Measurements from ENCODE around the gene THG1L. TPM values are rescaled to one million over a fixed set of nuclear protein-coding genes. Genes with fewer than 3 reads are reported as not detected.

THG1L gene
- total RNA-seq, 1 donor from 2014 or later = 3.4 TPM

GRCh38 chr5:157767689-157768088 is 36.5 kb downstream of the THG1L start:
- no peak overlapping the region for H3K4me3 Mint-ChIP-seq (ENCODE audit: unreplicated experiment)
- H3K4me1 Mint-ChIP-seq (ENCODE audit: low read depth, unreplicated experiment) = peaks cover 27% of the 10 kb centered on the region
- no peak for TF ChIP-seq CTCF (IDR thresholded peaks at IDR 0.05; ENCODE audit: partially characterized antibody, unreplicated experiment)
- peaks cover 2% of the 10 kb centered on the region for H3K27me3 Mint-ChIP-seq (ENCODE audit: unreplicated experiment)
- H3K36me3 Mint-ChIP-seq (ENCODE audit: unreplicated experiment) = no peaks in the 10 kb centered on the region
- no peaks in the 10 kb centered on the region for H3K9me3 Mint-ChIP-seq (ENCODE audit: unreplicated experiment)
- DNase-seq = no peak
- no peak overlapping the region for H3K27ac Mint-ChIP-seq (ENCODE audit: unreplicated experiment)

GRCh38 chr5:157770665-157771064 is 39.4 kb downstream of the THG1L start:
- Mint-ChIP-seq H3K27me3 (ENCODE audit: unreplicated experiment) (peaks cover 2% of the 10 kb centered on the region), H3K4me3 (ENCODE audit: unreplicated experiment) (no peak overlapping the region), H3K27ac (ENCODE audit: unreplicated experiment) (no peak overlapping the region), H3K36me3 (ENCODE audit: unreplicated experiment) (no peaks in the 10 kb centered on the region), H3K9me3 (ENCODE audit: unreplicated experiment) (no peaks in the 10 kb centered on the region), H3K4me1 (ENCODE audit: low read depth, unreplicated experiment) (peaks cover 14% of the 10 kb centered on the region)
- DNase-seq = no peak
- no peak for TF ChIP-seq CTCF (IDR thresholded peaks at IDR 0.05; ENCODE audit: partially characterized antibody, unreplicated experiment)

- DNase-seq = peak; percentile 31
These were observed 40.9 kb downstream of the THG1L start for GRCh38 chr5:157772127-157772526.

GRCh38 chr5:157778121-157778805 is 47.0 kb downstream of the THG1L start:
- no peak for DNase-seq
- TF ChIP-seq CTCF (IDR thresholded peaks at IDR 0.05; ENCODE audit: partially characterized antibody, unreplicated experiment) = no peak
- Mint-ChIP-seq H3K4me3 (ENCODE audit: unreplicated experiment) (no peak overlapping the region), H3K4me1 (ENCODE audit: low read depth, unreplicated experiment) (peaks cover 1% of the 10 kb centered on the region), H3K27ac (ENCODE audit: unreplicated experiment) (no peak overlapping the region), H3K9me3 (ENCODE audit: unreplicated experiment) (no peaks in the 10 kb centered on the region), H3K36me3 (ENCODE audit: unreplicated experiment) (no peaks in the 10 kb centered on the region), H3K27me3 (ENCODE audit: unreplicated experiment) (no peaks in the 10 kb centered on the region)

More at GRCh38 chr5:157772127-157772526, 40.9 kb downstream of the THG1L start:
- peaks cover 3% of the 10 kb centered on the region for H3K4me1 Mint-ChIP-seq (ENCODE audit: low read depth, unreplicated experiment)
- peak overlapping the region; percentile 82 for H3K27ac Mint-ChIP-seq (ENCODE audit: unreplicated experiment)
- H3K4me3 Mint-ChIP-seq (ENCODE audit: unreplicated experiment) = no peak overlapping the region
- no peak for TF ChIP-seq CTCF (IDR thresholded peaks at IDR 0.05; ENCODE audit: partially characterized antibody, unreplicated experiment)
- H3K27me3 Mint-ChIP-seq (ENCODE audit: unreplicated experiment) = no peaks in the 10 kb centered on the region
- H3K9me3 Mint-ChIP-seq (ENCODE audit: unreplicated experiment) = no peaks in the 10 kb centered on the region
- no peaks in the 10 kb centered on the region for H3K36me3 Mint-ChIP-seq (ENCODE audit: unreplicated experiment)

GRCh38 chr5:157779221-157779620 is 48.0 kb downstream of the THG1L start:
- Mint-ChIP-seq H3K36me3 (ENCODE audit: unreplicated experiment) (no peaks in the 10 kb centered on the region), H3K9me3 (ENCODE audit: unreplicated experiment) (no peaks in the 10 kb centered on the region), H3K27me3 (ENCODE audit: unreplicated experiment) (no peaks in the 10 kb centered on the region), H3K27ac (ENCODE audit: unreplicated experiment) (no peak overlapping the region), H3K4me1 (ENCODE audit: low read depth, unreplicated experiment) (peaks cover 1% of the 10 kb centered on the region), H3K4me3 (ENCODE audit: unreplicated experiment) (no peak overlapping the region)
- no peak for TF ChIP-seq CTCF (IDR thresholded peaks at IDR 0.05; ENCODE audit: partially characterized antibody, unreplicated experiment)
- DNase-seq = no peak

Measured in glutamatergic neuron (in vitro differentiated cells).